Naive thymus-derived CD4-positive, alpha-beta T cell (primary cell): Measurements from ENCODE around the gene HAAO. TPM values are rescaled to one million over a fixed set of nuclear protein-coding genes. Genes with fewer than 3 reads are reported as not detected.
A peak's percentile ranks its signal among the peaks of the same experiment; 100 is the strongest.

Source experiments
- ATAC-seq: fragments of 150-1000 bp; cut with Tn5 transposase; 2 replicates; pipeline ENCODE4 v1.10.0; 2021; ENCODE audit warnings: mild to moderate bottlenecking, moderate library complexity
- CTCF ChIA-PET: fragments of 350-600 bp; sonication (Branson Sonifier 250); formaldehyde crosslinking; loops from one replicate; lab custom pipeline; 2021; ENCODE audit warnings: antibody characterized with exemption; lab: Charles Lee
- POLR2A ChIA-PET: fragments of 350-600 bp; sonication (Branson Sonifier 250); formaldehyde crosslinking; loops from one replicate; lab custom pipeline; 2021; ENCODE audit warnings: antibody characterized with exemption, inconsistent platforms; lab: Charles Lee
- DNase-seq, 9 donors: peaks; one replicate each; pipeline versions ENCODE4 v3.0.0 to v3.0.0-alpha.2; 2020 to 2022; ENCODE audit warnings: mixed read lengths in 1 of 9
- H3K27ac ChIP-seq: one replicate; pipeline ENCODE4 v1.7.0; 2013; ENCODE audit warnings: mild to moderate bottlenecking, low read depth, low read length, moderate library complexity
- H3K27me3 ChIP-seq, 2 donors: one replicate each; pipeline ENCODE4 v1.7.0; 2013; ENCODE audit warnings: low read length in 2 of 2, mild to moderate bottlenecking in 2 of 2, moderate library complexity in 2 of 2; ENCODE audit not compliant: control insufficient read depth in 2 of 2, insufficient read depth in 2 of 2
- H3K36me3 ChIP-seq, 3 experiments: 1 replicate in 2 of 3; 2 replicates in 1 of 3; pipeline ENCODE4 v1.7.0; 2013; ENCODE audit warnings: low read length in 3 of 3, mild to moderate bottlenecking in 3 of 3, moderate library complexity in 1 of 3; ENCODE audit not compliant: insufficient read depth in 3 of 3, control insufficient read depth in 2 of 3
- H3K4me1 ChIP-seq, 2 donors: one replicate each; pipeline ENCODE4 v1.7.0; 2013; ENCODE audit warnings: low read length in 2 of 2, mild to moderate bottlenecking in 2 of 2, moderate library complexity in 1 of 2; ENCODE audit not compliant: control insufficient read depth in 2 of 2, insufficient read depth in 2 of 2
- H3K4me3 ChIP-seq: 2 replicates; pipeline ENCODE4 v1.7.0; 2013; ENCODE audit warnings: mild to moderate bottlenecking, low read length
- H3K9me3 ChIP-seq, 3 experiments: 1 replicate in 2 of 3; 2 replicates in 1 of 3; pipeline ENCODE4 v1.7.0; 2013; ENCODE audit warnings: low read length in 3 of 3; ENCODE audit not compliant: control insufficient read depth in 2 of 3
- H3K27ac Mint-ChIP-seq, 9 donors: one replicate each; pipeline ENCODE4 v1.8.0; 2020 to 2022; ENCODE audit warnings: mixed read lengths in 9 of 9, mild to moderate bottlenecking in 8 of 9, moderate library complexity in 5 of 9, inconsistent platforms in 2 of 9
- H3K27me3 Mint-ChIP-seq, 5 donors: one replicate each; pipeline ENCODE4 v1.8.0; 2021 to 2022; ENCODE audit warnings: mixed read lengths in 5 of 5, mild to moderate bottlenecking in 1 of 5
- H3K36me3 Mint-ChIP-seq, 5 donors: one replicate each; pipeline ENCODE4 v1.8.0; 2020 to 2022; ENCODE audit warnings: mixed read lengths in 5 of 5, mild to moderate bottlenecking in 3 of 5, inconsistent platforms in 1 of 5
- H3K4me1 Mint-ChIP-seq, 7 donors: one replicate each; pipeline ENCODE4 v1.8.0; 2020 to 2022; ENCODE audit warnings: mixed read lengths in 7 of 7, mild to moderate bottlenecking in 3 of 7, inconsistent platforms in 1 of 7
- H3K4me3 Mint-ChIP-seq, 10 donors: one replicate each; pipeline ENCODE4 v1.8.0; 2020 to 2022; ENCODE audit warnings: mild to moderate bottlenecking in 10 of 10, mixed read lengths in 10 of 10, moderate library complexity in 6 of 10, inconsistent platforms in 2 of 10
- H3K9me3 Mint-ChIP-seq, 11 donors: one replicate each; pipeline ENCODE4 v1.8.0; 2020 to 2022; ENCODE audit warnings: mixed read lengths in 11 of 11, mild to moderate bottlenecking in 4 of 11, inconsistent platforms in 1 of 11, moderate library complexity in 1 of 11
- intact Hi-C, 2 donors: fragments of 100-400 bp; cut with micrococcal nuclease; formaldehyde crosslinking; loops; one replicate each; pipeline ENCODE4 v1.15.1; 2023
- polyA plus RNA-seq, 2 donors: library from polyadenylated mRNA; unstranded; fragments of 300-500 nt; fragmentation: Illumina TruSeq; gene quantifications; one replicate each; pipeline ENCODE4 v1.2.3, GENCODE V29; 2021
- total RNA-seq, 6 experiments: library from RNA in 5 of 6; stranded (reverse) in 5 of 6; gene quantifications; 1 replicate in 5 of 6; 2 replicates in 1 of 6; pipeline ENCODE4 v1.2.3 and lab custom pipeline; 2021 to 2026

Gene HAAO
- total and polyA plus RNA-seq, 7 experiments from 2014 or later: 0.33 to 5.1 (median 1.3) TPM; not detected in 3

DNA sequence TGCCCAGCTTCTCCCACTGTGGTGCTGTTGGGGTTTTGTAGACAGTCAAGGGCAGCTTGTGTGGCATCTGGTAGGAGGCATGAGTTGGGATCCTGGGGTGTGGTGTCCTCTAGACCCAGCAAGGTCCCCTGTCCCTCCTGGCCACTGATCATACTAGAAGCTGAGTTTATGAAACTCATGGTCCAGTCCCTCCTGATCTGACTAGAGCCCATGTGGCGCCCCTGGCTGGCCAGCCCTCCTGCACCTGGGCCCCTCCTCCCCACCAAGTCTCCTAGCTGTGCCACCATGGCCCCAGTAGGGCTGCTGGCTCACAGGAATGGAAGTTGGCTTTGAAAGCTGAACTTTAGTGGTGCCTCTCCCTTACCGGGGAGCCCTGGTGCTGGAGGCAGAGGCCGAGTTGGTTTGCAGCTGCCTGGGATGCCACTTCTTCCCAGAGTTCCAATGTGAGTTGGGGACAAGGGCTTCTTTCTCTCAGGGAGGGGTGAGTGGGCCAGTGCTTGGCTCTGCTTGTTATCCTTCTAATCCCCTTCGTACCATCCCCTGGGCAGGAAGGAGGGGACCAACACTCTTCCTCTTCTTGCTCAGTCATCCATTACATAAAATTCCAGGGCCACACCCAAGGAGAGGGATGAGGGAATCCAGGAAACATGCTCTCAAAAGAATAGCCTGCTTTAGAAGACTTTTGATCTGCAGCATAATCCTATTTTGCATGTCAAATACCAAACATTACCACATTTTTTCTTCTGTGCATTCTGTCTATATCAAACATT lies 37.5 kb upstream of the HAAO start:
- Mint-ChIP-seq H3K9me3 (no peaks in the 10 kb centered on the region), H3K36me3 (no peaks in the 10 kb centered on the region), H3K4me1 (peaks cover 7 to 19% (median 14%) of the 10 kb centered on the region in 7 donors), H3K27ac (peak overlapping the region in 1 of 9 donors; percentile 59), H3K4me3 (no peak overlapping the region), H3K27me3 (peaks cover 0 to 8% (median 5%) of the 10 kb centered on the region in 5 donors)
- POLR2A ChIA-PET: interaction anchor here (0.6 to 2.4 kb wide), 2 partner anchors 19 to 737 kb away, joined by 4 to 8 read pairs; no protein-coding TSS in a partner anchor
- ATAC-seq (no peak), DNase-seq (no peak)
- Histone ChIP-seq H3K4me1 (peaks cover 3 to 6% of the 10 kb centered on the region in 2 donors), H3K9me3 (no peaks in the 10 kb centered on the region), H3K27me3 (no peaks in the 10 kb centered on the region), H3K4me3 (no peak overlapping the region), H3K27ac (no peak overlapping the region), H3K36me3 (no peaks in the 10 kb centered on the region)
- CTCF ChIA-PET: interaction anchor here (0.6 to 2.5 kb wide), 5 partner anchors 9 to 747 kb away, joined by 3 to 8 read pairs (median 4); no protein-coding TSS in a partner anchor
- intact Hi-C loops: loop anchor here (1.0 to 5.0 kb wide), 6 partner anchors 20 to 767 kb away; partner anchors contain the start of genes THADA (in 1 of the 2) and ZFP36L2 (in 1 of the 2)

DNA sequence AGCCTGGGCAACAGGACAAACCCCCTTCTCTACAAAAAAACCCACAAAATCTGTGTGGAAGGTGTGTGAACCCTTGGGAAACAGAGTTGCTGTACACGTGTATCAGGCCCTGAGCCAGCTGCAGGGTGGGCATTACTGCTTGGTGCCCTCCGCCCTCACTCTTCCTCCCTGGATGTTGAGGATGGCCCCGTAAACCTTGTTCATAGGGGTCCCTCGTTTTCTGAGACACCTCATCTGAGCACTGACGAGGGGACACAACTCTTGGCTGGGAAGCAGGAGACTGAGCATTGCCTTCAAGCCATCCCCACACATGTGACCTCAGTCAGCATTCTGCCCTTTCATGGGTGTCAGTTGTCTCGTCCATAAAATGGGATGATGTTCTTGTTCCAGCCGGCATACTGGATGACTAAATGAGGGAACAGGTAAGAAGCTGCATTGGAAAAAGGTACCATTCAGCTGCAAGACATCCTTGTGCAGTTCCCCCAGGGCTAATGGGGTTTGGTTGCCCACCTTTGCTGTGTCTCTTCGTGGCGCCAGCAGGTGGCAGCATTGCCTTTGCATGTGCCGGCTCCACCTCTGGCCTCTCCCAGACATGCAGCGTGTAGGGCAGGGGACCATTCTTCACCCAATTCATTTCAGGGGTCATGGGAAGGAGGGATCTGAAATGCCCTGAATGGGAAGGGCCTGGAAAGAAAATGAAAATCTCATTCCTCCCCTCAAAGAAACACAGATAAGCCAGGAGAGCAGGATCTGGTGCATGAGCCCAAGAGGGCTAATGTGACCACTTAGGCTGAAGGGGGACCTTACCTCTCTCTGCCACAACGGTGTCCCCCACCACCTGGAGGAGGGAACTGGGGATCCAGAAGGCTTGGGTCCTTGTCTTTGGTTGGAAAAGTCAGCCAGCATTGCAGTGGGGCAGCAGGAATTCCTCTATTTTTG lies 36.4 kb upstream of the HAAO start:
- no peaks in the 10 kb centered on the region for H3K9me3 ChIP-seq
- H3K27me3 ChIP-seq: no peaks in the 10 kb centered on the region
- CTCF ChIA-PET: interaction anchor here (0.7 to 2.5 kb wide), 10 partner anchors 9 to 777 kb away, joined by 3 to 8 read pairs (median 4); no protein-coding TSS in a partner anchor
- ATAC-seq (peak; percentile 93), DNase-seq (peak; percentile 44 to 69 (median 63))
- no peak overlapping the region for H3K4me3 ChIP-seq
- POLR2A ChIA-PET: interaction anchor here (0.6 to 2.4 kb wide), 2 partner anchors 18 to 738 kb away, joined by 4 to 8 read pairs; no protein-coding TSS in a partner anchor
- no peak overlapping the region for H3K27ac ChIP-seq
- peaks cover 7 to 19% (median 14%) of the 10 kb centered on the region in 7 donors for H3K4me1 Mint-ChIP-seq
- no peaks in the 10 kb centered on the region for H3K9me3 Mint-ChIP-seq
- intact Hi-C loops: loop anchor here (1.0 to 5.0 kb wide), 6 partner anchors 18 to 769 kb away; partner anchors contain the start of genes THADA (in 1 of the 2) and ZFP36L2 (in 1 of the 2)
- no peaks in the 10 kb centered on the region for H3K36me3 Mint-ChIP-seq
- H3K27me3 Mint-ChIP-seq: peaks cover 0 to 8% (median 5%) of the 10 kb centered on the region in 5 donors
- peak overlapping the region in 2 of 9 donors; percentile 21 to 25 for H3K27ac Mint-ChIP-seq
- peak overlapping the region in 6 of 10 donors; percentile 18 to 47 (median 21) for H3K4me3 Mint-ChIP-seq
- peaks cover 3 to 6% of the 10 kb centered on the region in 2 donors for H3K4me1 ChIP-seq
- H3K36me3 ChIP-seq: no peaks in the 10 kb centered on the region

DNA sequence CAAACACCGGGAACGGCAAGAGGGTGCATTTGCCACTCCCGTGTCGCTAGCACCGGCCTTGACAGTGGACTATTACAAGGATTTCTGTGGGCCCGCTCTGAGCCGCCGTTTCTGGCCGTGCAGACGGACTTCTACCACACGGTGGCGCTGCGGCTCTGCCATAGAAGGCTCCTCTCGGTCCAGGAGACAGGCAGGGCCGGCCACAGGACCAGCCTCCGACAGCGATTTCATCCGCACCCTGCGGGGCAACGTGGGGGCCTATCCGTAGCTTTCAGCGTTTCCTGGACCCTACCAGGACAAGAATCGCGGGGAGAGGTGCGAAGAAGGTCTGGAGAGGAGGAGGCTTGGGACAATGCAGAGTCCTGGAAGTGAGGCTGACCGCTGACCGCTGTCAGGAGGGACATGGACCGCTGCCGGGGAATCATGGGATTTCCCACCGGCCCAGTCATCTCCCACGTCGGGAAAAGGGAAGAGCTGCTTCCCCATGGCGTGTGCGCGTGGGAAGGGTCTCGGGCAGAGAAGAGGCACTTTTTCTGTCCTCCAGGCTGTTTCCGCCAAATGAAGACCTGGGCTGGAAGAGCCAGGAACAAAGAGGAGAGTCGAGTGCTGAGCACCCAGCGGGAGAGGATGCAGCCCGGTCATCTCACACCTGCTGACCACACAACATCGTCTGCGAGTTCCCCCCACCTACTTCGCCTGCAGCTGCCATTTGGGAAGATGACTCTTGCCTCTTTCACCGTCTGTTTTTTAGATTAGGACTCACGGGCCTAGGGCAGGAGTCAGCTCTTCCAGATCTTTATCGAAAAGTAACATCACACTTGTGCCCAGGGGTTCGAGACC lies 35.5 kb upstream of the HAAO start:
- H3K27ac Mint-ChIP-seq: no peak overlapping the region
- peak overlapping the region; percentile 31 for H3K4me3 ChIP-seq
- intact Hi-C loops: loop anchor here (1.0 to 5.0 kb wide), 10 partner anchors 17 to 781 kb away; partner anchors contain the start of genes THADA (in 1 of the 2) and ZFP36L2 (in 1 of the 2)

DNA sequence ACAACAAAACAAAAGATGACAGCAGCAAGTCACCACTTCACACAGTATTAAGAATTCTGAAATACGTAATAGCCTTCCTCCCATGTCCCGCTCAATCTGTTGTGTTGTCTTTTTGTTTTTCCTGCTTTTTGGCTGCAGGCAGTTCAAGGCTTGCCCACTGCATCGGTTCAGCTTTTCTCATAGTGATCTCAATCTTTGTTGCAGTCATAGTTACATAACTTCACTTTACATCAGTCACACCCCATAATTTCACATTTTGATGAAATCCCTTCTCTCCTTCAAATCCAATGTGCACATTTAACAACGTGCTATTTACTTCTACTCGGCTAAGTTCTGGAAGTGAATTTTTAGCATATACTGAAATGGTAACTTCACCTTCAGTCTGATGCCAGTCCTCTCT lies 33.8 kb upstream of the HAAO start:
- Mint-ChIP-seq H3K4me3 (no peak overlapping the region), H3K9me3 (no peaks in the 10 kb centered on the region), H3K27ac (no peak overlapping the region), H3K27me3 (peaks cover 0 to 8% (median 5%) of the 10 kb centered on the region in 5 donors), H3K36me3 (no peaks in the 10 kb centered on the region), H3K4me1 (peaks cover 7 to 19% (median 14%) of the 10 kb centered on the region in 7 donors)
- H3K9me3 ChIP-seq: no peaks in the 10 kb centered on the region
- ATAC-seq: no peak
- ChIA-PET POLR2A (no interaction called here), CTCF (interaction anchor here (1.1 kb wide), 1 partner anchor 16 kb away, joined by 5 read pairs; no protein-coding TSS in a partner anchor)
- H3K36me3 ChIP-seq: no peaks in the 10 kb centered on the region
- peaks cover 3 to 6% of the 10 kb centered on the region in 2 donors for H3K4me1 ChIP-seq
- no peak for DNase-seq
- no peak overlapping the region for H3K4me3 ChIP-seq
- H3K27me3 ChIP-seq: no peaks in the 10 kb centered on the region
- intact Hi-C loops: loop anchor here in 1 of 2 donors (5.0 kb wide), 3 partner anchors 401 to 771 kb away; partner anchors contain the start of genes THADA and ZFP36L2
- H3K27ac ChIP-seq: no peak overlapping the region

More for the DNA sequence above, 35.5 kb upstream of the HAAO start:
- peaks cover 3 to 6% of the 10 kb centered on the region in 2 donors for H3K4me1 ChIP-seq
- ChIA-PET POLR2A (interaction anchor here (1.0 kb wide), 1 partner anchor 17 kb away, joined by 3 read pairs; no protein-coding TSS in a partner anchor), CTCF (interaction anchor here (0.5 to 2.5 kb wide), 10 partner anchors 8 to 778 kb away, joined by 3 to 8 read pairs (median 4); no protein-coding TSS in a partner anchor)
- no peak overlapping the region for H3K27ac ChIP-seq
- H3K36me3 ChIP-seq: no peaks in the 10 kb centered on the region
- Mint-ChIP-seq H3K4me3 (peak overlapping the region; percentile 29 to 81 (median 70)), H3K27me3 (peaks cover 0 to 8% (median 5%) of the 10 kb centered on the region in 5 donors), H3K36me3 (no peaks in the 10 kb centered on the region), H3K9me3 (no peaks in the 10 kb centered on the region), H3K4me1 (peaks cover 7 to 19% (median 14%) of the 10 kb centered on the region in 7 donors)
- peak; percentile 33 to 81 (median 63) for DNase-seq
- H3K9me3 ChIP-seq: no peaks in the 10 kb centered on the region
- ATAC-seq: peak; percentile 88
- no peaks in the 10 kb centered on the region for H3K27me3 ChIP-seq

DNA sequence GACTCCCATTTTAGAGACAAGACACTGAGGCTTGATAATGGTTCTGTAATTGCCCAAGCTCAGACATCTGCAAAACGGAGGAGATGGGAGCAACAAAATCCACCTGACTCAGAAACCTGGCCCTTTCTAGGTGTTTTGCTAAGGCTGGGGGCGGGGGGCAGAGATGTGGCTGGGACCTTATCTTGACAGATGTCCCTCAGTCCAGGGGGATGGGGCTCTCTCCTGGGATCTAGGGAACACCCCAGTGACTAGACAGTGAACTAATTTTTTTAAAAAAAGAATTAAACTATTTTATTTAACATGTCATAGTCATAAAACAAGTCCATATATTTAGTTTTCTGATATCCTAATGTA lies 32.0 kb upstream of the HAAO start:
- H3K4me1 ChIP-seq: peaks cover 3 to 6% of the 10 kb centered on the region in 2 donors
- DNase-seq (no peak), ATAC-seq (no peak)
- no peaks in the 10 kb centered on the region for H3K9me3 ChIP-seq
- no peaks in the 10 kb centered on the region for H3K27me3 ChIP-seq
- H3K9me3 Mint-ChIP-seq: no peaks in the 10 kb centered on the region
- CTCF ChIA-PET: no interaction called here
- no peaks in the 10 kb centered on the region for H3K36me3 Mint-ChIP-seq
- POLR2A ChIA-PET: interaction anchor here (2.5 kb wide), 1 partner anchor 14 kb away, joined by 6 read pairs; no protein-coding TSS in a partner anchor
- intact Hi-C loops: no loop called here
- H3K27ac Mint-ChIP-seq: no peak overlapping the region
- peaks cover 7 to 19% (median 14%) of the 10 kb centered on the region in 7 donors for H3K4me1 Mint-ChIP-seq
- H3K4me3 ChIP-seq: no peak overlapping the region
- H3K27me3 Mint-ChIP-seq: peaks cover 0 to 12% (median 5%) of the 10 kb centered on the region in 5 donors
- no peak overlapping the region for H3K27ac ChIP-seq
- H3K4me3 Mint-ChIP-seq: no peak overlapping the region
- no peaks in the 10 kb centered on the region for H3K36me3 ChIP-seq
